SK-N-SH (cell line): ENCODE measurements around the gene KBTBD3. TPM values are rescaled to one million over a fixed set of nuclear protein-coding genes. Genes with fewer than 3 reads are reported as not detected.

Experiments
- CTCF ChIA-PET: fragments of 300-600, 350-600 bp; formaldehyde crosslinking; extraction: SDS; loops from one replicate; lab custom pipeline; 2021; lab: Yijun Ruan, JAX
- POLR2A ChIA-PET: fragments of 350-600 bp; sonication (Branson Sonifier 250); formaldehyde crosslinking; extraction: SDS; loops from one replicate; lab custom pipeline; 2020; ENCODE audit warnings: antibody characterized with exemption, inconsistent platforms; lab: Yijun Ruan, JAX
- DNase-seq: peaks from one replicate; pipeline ENCODE4 v3.0.0; 2012
- H2AFZ ChIP-seq: fragments of 200-600 bp; sonication (generic); 2 replicates; pipeline ENCODE4 v1.8.1; 2016; ENCODE audit warnings: antibody characterized with exemption, mild to moderate bottlenecking, low read depth
- H3F3A ChIP-seq: fragments of 200-600 bp; sonication (generic); replicated peaks from 2 replicates; pipeline ENCODE3; 2016; ENCODE audit warnings: antibody characterized with exemption, mild to moderate bottlenecking; ENCODE audit not compliant: insufficient read depth
- H3K27ac ChIP-seq, 2 experiments: fragments of 200-500 bp in 1 of 2; fragments of 200-600 bp in 1 of 2; sonication (Bioruptor generic) in 1 of 2; sonication (generic), shearing (Covaris generic) in 1 of 2; 2 replicates each; pipeline versions ENCODE4 v1.5.1 to v1.6.1; 2014 to 2016; ENCODE audit warnings: low read depth in 2 of 2, inconsistent platforms in 1 of 2, low read length in 1 of 2, mild to moderate bottlenecking in 1 of 2, mixed read lengths in 1 of 2
- H3K27me3 ChIP-seq: fragments of 200-600 bp; sonication (generic), shearing (Covaris generic); 2 replicates; pipeline ENCODE4 v1.6.1; 2016; ENCODE audit warnings: mixed run types; ENCODE audit not compliant: insufficient read depth
- H3K36me3 ChIP-seq, 2 experiments: fragments of 200-500 bp in 1 of 2; fragments of 200-600 bp in 1 of 2; sonication (Bioruptor generic) in 1 of 2; sonication (generic) in 1 of 2; replicated peaks in 1 of 2; 2 replicates each; pipeline versions ENCODE3 to v1.5.1; 2014 to 2016; ENCODE audit warnings: low read length in 1 of 2, mild to moderate bottlenecking in 1 of 2; ENCODE audit not compliant: insufficient read depth in 2 of 2, control insufficient read depth in 1 of 2
- H3K4me1 ChIP-seq, 2 experiments: fragments of 200-500 bp in 1 of 2; fragments of 200-600 bp in 1 of 2; sonication (Bioruptor generic) in 1 of 2; sonication (generic), shearing (Covaris generic) in 1 of 2; 2 replicates each; pipeline versions ENCODE4 v1.5.1 to v1.6.1; 2014 to 2016; ENCODE audit warnings: low read depth in 1 of 2, low read length in 1 of 2, mixed run types in 1 of 2; ENCODE audit not compliant: insufficient read depth in 2 of 2, control insufficient read depth in 1 of 2
- H3K4me2 ChIP-seq: fragments of 200-600 bp; sonication (generic), shearing (Covaris generic); 2 replicates; pipeline ENCODE4 v1.6.1; 2017; ENCODE audit warnings: mixed run types
- H3K4me3 ChIP-seq, 2 experiments: fragments of 200-500 bp in 1 of 2; fragments of 200-600 bp in 1 of 2; sonication (Bioruptor generic) in 1 of 2; sonication (generic), shearing (Covaris generic) in 1 of 2; 2 replicates each; pipeline versions ENCODE4 v1.5.1 to v1.8.1; 2014 to 2016; ENCODE audit warnings: low read depth in 2 of 2, inconsistent platforms in 1 of 2, low read length in 1 of 2, mild to moderate bottlenecking in 1 of 2, mixed read lengths in 1 of 2, moderate library complexity in 1 of 2
- H3K79me2 ChIP-seq: fragments of 200-600 bp; sonication (generic); 2 replicates; pipeline ENCODE4 v1.8.1; 2017; ENCODE audit warnings: mild to moderate bottlenecking; ENCODE audit not compliant: insufficient read depth
- H3K9ac ChIP-seq: fragments of 200-600 bp; sonication (generic); 2 replicates; pipeline ENCODE4 v1.6.1; 2017; ENCODE audit warnings: mixed run types
- H3K9me2 ChIP-seq: fragments of 200-600 bp; sonication (generic); 2 replicates; pipeline ENCODE4 v1.6.1; 2017; ENCODE audit warnings: mixed run types
- H3K9me3 ChIP-seq: fragments of 200-600 bp; sonication (generic); 2 replicates; pipeline ENCODE4 v1.6.1; 2017; ENCODE audit warnings: mixed run types, mild to moderate bottlenecking, moderate library complexity
- H4K20me1 ChIP-seq: fragments of 200-600 bp; sonication (generic); 2 replicates; pipeline ENCODE4 v1.6.1; 2017; ENCODE audit warnings: mild to moderate bottlenecking, mixed run types; ENCODE audit not compliant: insufficient read depth
- CHD2 ChIP-seq: fragments of 150-350 bp; IDR thresholded peaks from 2 replicates; pipeline ENCODE4 v1.6.1; 2018; ENCODE audit warnings: low read length; ENCODE audit not compliant: partially characterized antibody
- ELF1 ChIP-seq: IDR thresholded peaks from 2 replicates; pipeline ENCODE4 v1.4.0; 2012
- EZH2phosphoT487 ChIP-seq: fragments of 200-600 bp; sonication (generic); IDR thresholded peaks from 2 replicates; pipeline ENCODE4 v1.6.1; 2017; ENCODE audit warnings: low read depth, mixed run types, mild to moderate bottlenecking, antibody characterized with exemption, moderate library complexity, borderline replicate concordance
- FOXJ3 ChIP-seq: sonication (generic); formaldehyde crosslinking; IDR thresholded peaks from 2 replicates; pipeline ENCODE4 v1.5.1; 2020; ENCODE audit warnings: mild to moderate bottlenecking, missing genetic modification reagents
- FOXM1 ChIP-seq: IDR thresholded peaks from 2 replicates; pipeline ENCODE4 v1.4.0; 2012; ENCODE audit warnings: low read depth, mild to moderate bottlenecking
- GATA2 ChIP-seq: sonication (generic); formaldehyde crosslinking; IDR thresholded peaks from 2 replicates; pipeline ENCODE4 v1.5.0; 2020; ENCODE audit warnings: mild to moderate bottlenecking, missing genetic modification reagents
- MEF2A ChIP-seq: IDR thresholded peaks from 2 replicates; pipeline ENCODE4 v1.4.0; 2012; ENCODE audit warnings: low read depth, borderline replicate concordance
- NRF1 ChIP-seq: IDR thresholded peaks from 2 replicates; pipeline ENCODE4 v1.6.1; 2012; ENCODE audit warnings: low read depth, mild to moderate bottlenecking, low read length
- PBX3 ChIP-seq: IDR thresholded peaks from 2 replicates; pipeline ENCODE4; 2012
- RAD21 ChIP-seq: IDR thresholded peaks from 2 replicates; pipeline ENCODE4 v1.6.1; 2012; ENCODE audit warnings: mild to moderate bottlenecking, low read length
- RCOR1 ChIP-seq: fragments of 150-350 bp; IDR thresholded peaks from 2 replicates; pipeline ENCODE4 v1.6.1; 2017; ENCODE audit warnings: antibody characterized with exemption, low read length
- REST ChIP-seq: IDR thresholded peaks from 2 replicates; pipeline ENCODE4 v1.6.1; 2012; ENCODE audit warnings: mild to moderate bottlenecking, low read depth, low read length, moderate library complexity
- RXRA ChIP-seq: IDR thresholded peaks from 2 replicates; pipeline ENCODE4 v1.4.0; 2012; ENCODE audit warnings: low read depth, mild to moderate bottlenecking, borderline replicate concordance
- TAF1 ChIP-seq: IDR thresholded peaks from 2 replicates; pipeline ENCODE4 v1.6.1; 2012; ENCODE audit warnings: low read depth, mild to moderate bottlenecking, low read length, moderate library complexity, borderline replicate concordance
- TCF12 ChIP-seq: IDR thresholded peaks from 2 replicates; pipeline ENCODE4 v1.4.0; 2012
- TEAD4 ChIP-seq: IDR thresholded peaks from 2 replicates; pipeline ENCODE4 v1.4.0; 2012; ENCODE audit warnings: mild to moderate bottlenecking, borderline replicate concordance; ENCODE audit not compliant: insufficient read depth
- USF1 ChIP-seq: IDR thresholded peaks from 2 replicates; pipeline ENCODE4 v1.4.0; 2012; ENCODE audit warnings: low read depth, borderline replicate concordance
- YY1 ChIP-seq: IDR thresholded peaks from 2 replicates; pipeline ENCODE4 v1.4.0; 2012; ENCODE audit warnings: low read depth, mild to moderate bottlenecking
- ZBTB33 ChIP-seq: IDR thresholded peaks from 2 replicates; pipeline ENCODE4 v1.4.0; 2012; ENCODE audit warnings: low read depth, borderline replicate concordance
- WGBS: methylation state at CpG from one replicate; pipeline ENCODE4 v1.1.6; 2017; ENCODE audit warnings: low lambda C conversion rate; 5-methylcytosine and 5-hydroxymethylcytosine counted together
- polyA plus RNA-seq, 3 experiments: library from polyadenylated mRNA; depleted of rRNA; stranded (reverse); fragments of >200 nt; gene quantifications; 2 replicates each; pipeline ENCODE4 v1.2.3, GENCODE V29; 2012

KBTBD3 gene
- polyA plus RNA-seq, 1 of the 3 experiments (the other 2 are of a cell fraction), result 1.9 TPM

GRCh38 chr11:106092446-106092845 lies 15.3 kb upstream of the KBTBD3 start:
- Histone ChIP-seq H3K9ac (no peak overlapping the region), H3K9me3 (no peaks in the 10 kb centered on the region), H3K4me1 (peaks cover 0 to 8% of the 10 kb centered on the region in 2 experiments; a peak in 2 of 4 replicates), H3K4me3 (no peak overlapping the region), H4K20me1 (peaks cover 10% of the 10 kb centered on the region), H3K9me2 (no peaks in the 10 kb centered on the region), H3K27ac (no peak overlapping the region), H3F3A (peaks cover 5% of the 10 kb centered on the region), H3K36me3 (peaks cover 53 to 86% of the 10 kb centered on the region in 2 experiments), H2AFZ (no peak overlapping the region), H3K4me2 (no peak overlapping the region), H3K79me2 (peaks cover 50% of the 10 kb centered on the region), H3K27me3 (no peaks in the 10 kb centered on the region)
- TF ChIP-seq NRF1 (no peak), ELF1 (no peak), PBX3 (no peak), REST (no peak), RAD21 (no peak), RXRA (no peak), TCF12 (no peak), GATA2 (no peak), CHD2 (no peak), YY1 (no peak), ZBTB33 (no peak), TAF1 (no peak), RCOR1 (no peak), USF1 (no peak), EZH2phosphoT487 (no peak), TEAD4 (no peak), FOXJ3 (CRISPR knock-in tag) (no peak), MEF2A (no peak), FOXM1 (no peak)
- ChIA-PET CTCF (no interaction called here), POLR2A (no interaction called here)
- DNase-seq, result no peak
- WGBS, result 88% methylated on average over 1 of the region's 1 CpG
